SK-N-SH (cell line): ENCODE measurements around the gene USP47. TPM values are rescaled to one million over a fixed set of nuclear protein-coding genes. Genes with fewer than 3 reads are reported as not detected.
A peak's percentile ranks its signal among the peaks of the same experiment; 100 is the strongest.

Experiments used
- CTCF ChIA-PET: fragments of 300-600, 350-600 bp; formaldehyde crosslinking; extraction: SDS; loops from one replicate; lab custom pipeline; 2021; lab: Yijun Ruan, JAX
- POLR2A ChIA-PET: fragments of 350-600 bp; sonication (Branson Sonifier 250); formaldehyde crosslinking; extraction: SDS; loops from one replicate; lab custom pipeline; 2020; ENCODE audit warnings: antibody characterized with exemption, inconsistent platforms; lab: Yijun Ruan, JAX
- DNase-seq: peaks from one replicate; pipeline ENCODE4 v3.0.0; 2012
- H2AFZ ChIP-seq: fragments of 200-600 bp; sonication (generic); 2 replicates; pipeline ENCODE4 v1.8.1; 2016; ENCODE audit warnings: antibody characterized with exemption, mild to moderate bottlenecking, low read depth
- H3F3A ChIP-seq: fragments of 200-600 bp; sonication (generic); replicated peaks from 2 replicates; pipeline ENCODE3; 2016; ENCODE audit warnings: antibody characterized with exemption, mild to moderate bottlenecking; ENCODE audit not compliant: insufficient read depth
- H3K27ac ChIP-seq, 2 experiments: fragments of 200-500 bp in 1 of 2; fragments of 200-600 bp in 1 of 2; sonication (Bioruptor generic) in 1 of 2; sonication (generic), shearing (Covaris generic) in 1 of 2; 2 replicates each; pipeline versions ENCODE4 v1.5.1 to v1.6.1; 2014 to 2016; ENCODE audit warnings: low read depth in 2 of 2, inconsistent platforms in 1 of 2, low read length in 1 of 2, mild to moderate bottlenecking in 1 of 2, mixed read lengths in 1 of 2
- H3K27me3 ChIP-seq: fragments of 200-600 bp; sonication (generic), shearing (Covaris generic); 2 replicates; pipeline ENCODE4 v1.6.1; 2016; ENCODE audit warnings: mixed run types; ENCODE audit not compliant: insufficient read depth
- H3K36me3 ChIP-seq, 2 experiments: fragments of 200-500 bp in 1 of 2; fragments of 200-600 bp in 1 of 2; sonication (Bioruptor generic) in 1 of 2; sonication (generic) in 1 of 2; replicated peaks in 1 of 2; 2 replicates each; pipeline versions ENCODE3 to v1.5.1; 2014 to 2016; ENCODE audit warnings: low read length in 1 of 2, mild to moderate bottlenecking in 1 of 2; ENCODE audit not compliant: insufficient read depth in 2 of 2, control insufficient read depth in 1 of 2
- H3K4me1 ChIP-seq, 2 experiments: fragments of 200-500 bp in 1 of 2; fragments of 200-600 bp in 1 of 2; sonication (Bioruptor generic) in 1 of 2; sonication (generic), shearing (Covaris generic) in 1 of 2; 2 replicates each; pipeline versions ENCODE4 v1.5.1 to v1.6.1; 2014 to 2016; ENCODE audit warnings: low read depth in 1 of 2, low read length in 1 of 2, mixed run types in 1 of 2; ENCODE audit not compliant: insufficient read depth in 2 of 2, control insufficient read depth in 1 of 2
- H3K4me2 ChIP-seq: fragments of 200-600 bp; sonication (generic), shearing (Covaris generic); 2 replicates; pipeline ENCODE4 v1.6.1; 2017; ENCODE audit warnings: mixed run types
- H3K4me3 ChIP-seq, 2 experiments: fragments of 200-500 bp in 1 of 2; fragments of 200-600 bp in 1 of 2; sonication (Bioruptor generic) in 1 of 2; sonication (generic), shearing (Covaris generic) in 1 of 2; 2 replicates each; pipeline versions ENCODE4 v1.5.1 to v1.8.1; 2014 to 2016; ENCODE audit warnings: low read depth in 2 of 2, inconsistent platforms in 1 of 2, low read length in 1 of 2, mild to moderate bottlenecking in 1 of 2, mixed read lengths in 1 of 2, moderate library complexity in 1 of 2
- H3K79me2 ChIP-seq: fragments of 200-600 bp; sonication (generic); 2 replicates; pipeline ENCODE4 v1.8.1; 2017; ENCODE audit warnings: mild to moderate bottlenecking; ENCODE audit not compliant: insufficient read depth
- H3K9ac ChIP-seq: fragments of 200-600 bp; sonication (generic); 2 replicates; pipeline ENCODE4 v1.6.1; 2017; ENCODE audit warnings: mixed run types
- H3K9me2 ChIP-seq: fragments of 200-600 bp; sonication (generic); 2 replicates; pipeline ENCODE4 v1.6.1; 2017; ENCODE audit warnings: mixed run types
- H3K9me3 ChIP-seq: fragments of 200-600 bp; sonication (generic); 2 replicates; pipeline ENCODE4 v1.6.1; 2017; ENCODE audit warnings: mixed run types, mild to moderate bottlenecking, moderate library complexity
- H4K20me1 ChIP-seq: fragments of 200-600 bp; sonication (generic); 2 replicates; pipeline ENCODE4 v1.6.1; 2017; ENCODE audit warnings: mild to moderate bottlenecking, mixed run types; ENCODE audit not compliant: insufficient read depth
- CHD2 ChIP-seq: fragments of 150-350 bp; IDR thresholded peaks from 2 replicates; pipeline ENCODE4 v1.6.1; 2018; ENCODE audit warnings: low read length; ENCODE audit not compliant: partially characterized antibody
- ELF1 ChIP-seq: IDR thresholded peaks from 2 replicates; pipeline ENCODE4 v1.4.0; 2012
- FOSL2 ChIP-seq: IDR thresholded peaks from 2 replicates; pipeline ENCODE4 v1.4.0; 2012; ENCODE audit warnings: low read depth, mild to moderate bottlenecking, moderate library complexity, borderline replicate concordance
- FOXJ3 ChIP-seq: sonication (generic); formaldehyde crosslinking; IDR thresholded peaks from 2 replicates; pipeline ENCODE4 v1.5.1; 2020; ENCODE audit warnings: mild to moderate bottlenecking, missing genetic modification reagents
- FOXM1 ChIP-seq: IDR thresholded peaks from 2 replicates; pipeline ENCODE4 v1.4.0; 2012; ENCODE audit warnings: low read depth, mild to moderate bottlenecking
- GABPA ChIP-seq: IDR thresholded peaks from 2 replicates; pipeline ENCODE4 v1.4.0; 2012; ENCODE audit warnings: low read depth, mild to moderate bottlenecking
- MXI1 ChIP-seq: IDR thresholded peaks from 2 replicates; pipeline ENCODE4 v1.6.1; 2012; ENCODE audit warnings: mild to moderate bottlenecking, low read depth, low read length, improper control_type of control experiment
- RAD21 ChIP-seq: IDR thresholded peaks from 2 replicates; pipeline ENCODE4 v1.6.1; 2012; ENCODE audit warnings: mild to moderate bottlenecking, low read length
- TAF1 ChIP-seq: IDR thresholded peaks from 2 replicates; pipeline ENCODE4 v1.6.1; 2012; ENCODE audit warnings: low read depth, mild to moderate bottlenecking, low read length, moderate library complexity, borderline replicate concordance
- TEAD4 ChIP-seq: IDR thresholded peaks from 2 replicates; pipeline ENCODE4 v1.4.0; 2012; ENCODE audit warnings: mild to moderate bottlenecking, borderline replicate concordance; ENCODE audit not compliant: insufficient read depth
- USF1 ChIP-seq: IDR thresholded peaks from 2 replicates; pipeline ENCODE4 v1.4.0; 2012; ENCODE audit warnings: low read depth, borderline replicate concordance
- whole genome bisulfite sequencing: methylation state at CpG from one replicate; pipeline ENCODE4 v1.1.6; 2017; ENCODE audit warnings: low lambda C conversion rate; 5-methylcytosine and 5-hydroxymethylcytosine counted together
- polyA plus RNA-seq, 3 experiments: library from polyadenylated mRNA; depleted of rRNA; stranded (reverse); fragments of >200 nt; gene quantifications; 2 replicates each; pipeline ENCODE4 v1.2.3, GENCODE V29; 2012

The USP47 gene
- polyA plus RNA-seq, 1 of the 3 experiments (the other 2 are of a cell fraction) = 10.3 TPM

- ChIA-PET CTCF (interaction anchor here (1.0 to 1.6 kb wide), 4 partner anchors 8 to 86 kb away, joined by 3 to 10 read pairs (median 4); no protein-coding TSS in a partner anchor), POLR2A (no interaction called here)
- TF ChIP-seq USF1 = no peak
- no peak for TF ChIP-seq MXI1
- Histone ChIP-seq H3K4me1 (peaks cover 0 to 5% of the 10 kb centered on the region in 2 experiments; a peak in 1 of 4 replicates), H3K79me2 (no peaks in the 10 kb centered on the region), H3K4me2 (no peak overlapping the region), H3K9me3 (no peaks in the 10 kb centered on the region), H3K27ac (peak overlapping the region; percentile 22 to 46; a peak in 2 of 4 replicates), H3K36me3 (peaks cover 60 to 65% of the 10 kb centered on the region in 2 experiments), H3K9me2 (no peaks in the 10 kb centered on the region), H2AFZ (no peak overlapping the region), H4K20me1 (no peaks in the 10 kb centered on the region), H3K4me3 (no peak overlapping the region), H3K9ac (no peak overlapping the region), H3F3A (peaks cover 76% of the 10 kb centered on the region), H3K27me3 (no peaks in the 10 kb centered on the region)
- WGBS = 96% methylated on average over 11 of the region's 11 CpGs
- no peak for DNase-seq
Observed at GRCh38 chr11:11958403-11959231, 116.8 kb downstream of the USP47 start.

DNA sequence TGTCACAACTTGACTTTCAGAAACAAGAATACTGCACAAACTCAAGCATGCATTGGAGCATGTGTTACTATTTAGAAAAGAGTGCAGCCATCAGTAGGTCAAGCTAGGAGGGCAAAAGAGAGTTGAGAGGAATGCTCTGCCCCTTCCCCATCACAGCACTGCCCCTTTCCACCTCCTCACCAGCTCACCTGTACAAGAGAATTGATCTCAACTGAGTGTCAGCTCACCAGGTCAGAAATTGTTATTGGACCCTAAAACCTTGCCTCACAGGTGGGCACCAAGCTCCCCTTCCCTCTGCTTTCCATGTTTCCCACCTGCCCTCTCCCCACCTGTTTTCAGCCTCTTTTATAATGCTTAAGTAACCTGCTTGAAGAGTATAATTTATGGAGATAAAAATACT lies 117.8 kb downstream of the USP47 start:
- Histone ChIP-seq H4K20me1 (no peaks in the 10 kb centered on the region), H3K4me1 (peaks cover 0 to 15% of the 10 kb centered on the region in 2 experiments; a peak in 1 of 4 replicates), H2AFZ (no peak overlapping the region), H3K9me2 (no peaks in the 10 kb centered on the region), H3K27me3 (no peaks in the 10 kb centered on the region), H3K4me3 (no peak overlapping the region), H3F3A (peaks cover 73% of the 10 kb centered on the region), H3K4me2 (no peak overlapping the region), H3K27ac (peak overlapping the region in 1 of 2 experiments; percentile 46; a peak in 2 of 4 replicates), H3K36me3 (peaks cover 56 to 72% of the 10 kb centered on the region in 2 experiments), H3K9me3 (no peaks in the 10 kb centered on the region), H3K79me2 (no peaks in the 10 kb centered on the region), H3K9ac (no peak overlapping the region)
- no peak for TF ChIP-seq RAD21
- TF ChIP-seq FOSL2 = no peak
- TF ChIP-seq FOXJ3 (CRISPR knock-in tag) = no peak
- no peak for TF ChIP-seq CHD2
- TF ChIP-seq FOXM1 = no peak
- no peak for TF ChIP-seq ELF1
- no peak for TF ChIP-seq GABPA
- TF ChIP-seq TEAD4 = no peak
- TF ChIP-seq TAF1 = no peak
- no peak for DNase-seq
- ChIA-PET POLR2A (no interaction called here), CTCF (interaction anchor here (1.6 kb wide), 1 partner anchor 12 kb away, joined by 5 read pairs; no protein-coding TSS in a partner anchor)
